ENCODE measurements around the gene ARL8A.

Gene ARL8A

DNA sequence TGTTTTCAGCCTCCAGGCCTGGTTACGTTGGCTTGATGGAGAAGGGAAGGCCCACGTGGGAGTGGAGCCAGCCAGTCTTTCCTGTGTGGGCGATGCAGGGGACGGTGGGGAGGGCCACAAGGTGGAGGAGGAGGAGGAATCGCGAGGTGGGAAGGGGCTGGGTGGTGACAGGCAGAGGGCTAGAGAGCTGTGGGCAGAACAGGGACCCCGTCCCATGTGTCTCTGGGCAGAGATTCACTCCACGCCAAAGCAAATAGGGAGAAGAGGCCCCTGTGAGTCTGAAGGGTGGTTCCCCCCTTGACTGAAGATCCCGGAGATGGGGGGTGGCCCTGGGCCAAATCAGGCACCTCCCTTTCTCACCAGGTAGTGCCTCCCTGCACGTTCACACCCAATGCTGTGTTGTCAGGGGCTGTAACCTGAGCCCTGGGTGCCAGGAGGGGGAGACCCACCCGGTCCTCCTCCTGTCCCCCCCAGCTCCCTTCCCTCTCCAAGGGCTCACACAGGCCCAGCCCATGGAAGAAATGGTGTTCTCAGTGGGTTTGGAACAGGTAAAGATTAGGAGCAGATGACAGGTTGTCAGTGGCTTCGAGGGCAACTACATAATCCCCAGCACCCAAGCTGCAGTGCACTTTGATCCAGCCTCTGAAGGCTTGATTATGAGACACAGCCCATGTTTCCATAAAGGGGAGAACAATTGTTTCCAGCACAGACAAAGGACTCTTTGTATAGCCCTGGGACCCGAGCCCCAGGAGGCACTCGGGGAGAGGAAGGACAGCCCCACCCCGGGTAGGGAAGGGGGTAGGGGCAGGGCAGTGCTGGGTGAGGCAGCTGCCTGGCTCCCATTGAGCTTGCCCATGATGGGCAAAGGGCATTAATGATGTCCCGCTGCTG lies 59.5 kb downstream of the ARL8A start:
- no peak for DNase-seq (ENCODE audit: extremely low read depth in 1 of 2, low read depth in 1 of 2)
